HG02885 (cell line): ENCODE measurements around the gene FRAT2.
"Not testable (repeated sequence)": the region's sequence is repeated elsewhere in the genome, so short reads cannot be mapped to it uniquely, and the experiment has no call there.

ENCODE experiments used
- ATAC-seq: cut with Tn5 transposase; IDR thresholded peaks from one replicate; pipeline ENCODE4 v1.9.1; 2021; ENCODE audit warnings: mild to moderate bottlenecking; ENCODE audit not compliant: unreplicated experiment, poor library complexity

The FRAT2 gene

GRCh38 chr10:97297556-97298222 is 36.8 kb downstream of the FRAT2 start:
- no peak for ATAC-seq

GRCh38 chr10:97292862-97293198 is 41.7 kb downstream of the FRAT2 start:
- no peak for ATAC-seq

- ATAC-seq, result peak; percentile 96
Observed at GRCh38 chr10:97292097-97292861, 42.2 kb downstream of the FRAT2 start, which contains the start of gene ARHGAP19. Gene ARHGAP19, minus strand, starts transcription at chr10:97292637. Its CDS starts 10 bp downstream, at chr10:97292627.

GRCh38 chr10:97291357-97292096 is 43.0 kb downstream of the FRAT2 start:
- ATAC-seq, result no peak

- not testable (repeated sequence) for ATAC-seq
Observed at GRCh38 chr10:97290576-97291356, 43.8 kb downstream of the FRAT2 start.

- ATAC-seq, result not testable (repeated sequence)
Observed at GRCh38 chr10:97290076-97290475, 44.5 kb downstream of the FRAT2 start.
